GM19240 (cell line): ENCODE data around the gene CTNNA2.

ENCODE experiments used
- DNase-seq: peaks from one replicate; pipeline ENCODE4 v3.0.0; 2011; ENCODE audit warnings: low spot score; ENCODE audit not compliant: insufficient read length

The CTNNA2 gene

GRCh38 chr2:80525152-80525551 lies 1012.3 kb downstream of the CTNNA2 start:
- DNase-seq: no peak

GRCh38 chr2:80527119-80527518 lies 1014.3 kb downstream of the CTNNA2 start:
- no peak for DNase-seq

- DNase-seq: no peak
Observed at GRCh38 chr2:80529466-80530165, 1016.8 kb downstream of the CTNNA2 start.

GRCh38 chr2:80530442-80531064 lies 1017.7 kb downstream of the CTNNA2 start:
- DNase-seq: no peak

- no peak for DNase-seq
Observed at GRCh38 chr2:80531319-80531718, 1018.5 kb downstream of the CTNNA2 start.

GRCh38 chr2:80545420-80546210 lies 1032.8 kb downstream of the CTNNA2 start:
- DNase-seq: no peak

GRCh38 chr2:80546766-80547165 lies 1033.9 kb downstream of the CTNNA2 start:
- no peak for DNase-seq

GRCh38 chr2:80547344-80547743 lies 1034.5 kb downstream of the CTNNA2 start:
- no peak for DNase-seq

- no peak for DNase-seq
Observed at GRCh38 chr2:80548469-80548868, 1035.6 kb downstream of the CTNNA2 start.

GRCh38 chr2:80549901-80550300 lies 1037.0 kb downstream of the CTNNA2 start:
- DNase-seq: no peak

GRCh38 chr2:80560326-80560725 lies 1047.5 kb downstream of the CTNNA2 start:
- no peak for DNase-seq

- DNase-seq: no peak
Observed at GRCh38 chr2:80568011-80568410, 1055.2 kb downstream of the CTNNA2 start.

GRCh38 chr2:80573167-80573566 lies 1060.3 kb downstream of the CTNNA2 start:
- DNase-seq: no peak

GRCh38 chr2:80573950-80574349 lies 1061.1 kb downstream of the CTNNA2 start:
- DNase-seq: no peak

- no peak for DNase-seq
Observed at GRCh38 chr2:80579756-80580155, 1066.9 kb downstream of the CTNNA2 start.

- no peak for DNase-seq
Observed at GRCh38 chr2:80591233-80591632, 1078.4 kb downstream of the CTNNA2 start.

GRCh38 chr2:80592106-80592505 lies 1079.3 kb downstream of the CTNNA2 start:
- DNase-seq: no peak

GRCh38 chr2:80610108-80610507 lies 1097.3 kb downstream of the CTNNA2 start:
- DNase-seq: no peak

GRCh38 chr2:80621656-80622055 lies 1108.8 kb downstream of the CTNNA2 start:
- no peak for DNase-seq

- no peak for DNase-seq
Observed at GRCh38 chr2:80624062-80624461, 1111.2 kb downstream of the CTNNA2 start.

- DNase-seq: no peak
Observed at GRCh38 chr2:80634590-80634989, 1121.7 kb downstream of the CTNNA2 start.

- no peak for DNase-seq
Observed at GRCh38 chr2:80638783-80639182, 1125.9 kb downstream of the CTNNA2 start.
